ENCODE measurements around the gene TBR1. TPM values are rescaled to one million over a fixed set of nuclear protein-coding genes. Genes with fewer than 3 reads are reported as not detected.

TBR1 gene
- total and polyA plus RNA-seq, 8 donors, result under 0.01 TPM; not detected in 7

- Histone ChIP-seq H3K27me3 (peaks cover 4 to 74% (median 26%) of the 10 kb centered on the region in 4 donors), H3K9me3 (no peaks in the 10 kb centered on the region), H3K27ac (no peak overlapping the region), H3K4me1 (peaks cover 0 to 2% (median 0%) of the 10 kb centered on the region in 3 donors), H3K4me3 (no peak overlapping the region), H3K36me3 (no peaks in the 10 kb centered on the region)
- intact Hi-C loops (cut with DNase I), result no loop called here
- TF ChIP-seq CTCF (IDR thresholded peaks at IDR 0.05), result no peak
- FAIRE-seq (no peak), DNase-seq (no peak), ATAC-seq (no peak)
- WGBS, 2 donors, result 21 to 26% methylated on average over 4 of the region's 4 CpGs
Measured at GRCh38 chr2:161424891-161425727, 9.0 kb downstream of the TBR1 start.

DNA sequence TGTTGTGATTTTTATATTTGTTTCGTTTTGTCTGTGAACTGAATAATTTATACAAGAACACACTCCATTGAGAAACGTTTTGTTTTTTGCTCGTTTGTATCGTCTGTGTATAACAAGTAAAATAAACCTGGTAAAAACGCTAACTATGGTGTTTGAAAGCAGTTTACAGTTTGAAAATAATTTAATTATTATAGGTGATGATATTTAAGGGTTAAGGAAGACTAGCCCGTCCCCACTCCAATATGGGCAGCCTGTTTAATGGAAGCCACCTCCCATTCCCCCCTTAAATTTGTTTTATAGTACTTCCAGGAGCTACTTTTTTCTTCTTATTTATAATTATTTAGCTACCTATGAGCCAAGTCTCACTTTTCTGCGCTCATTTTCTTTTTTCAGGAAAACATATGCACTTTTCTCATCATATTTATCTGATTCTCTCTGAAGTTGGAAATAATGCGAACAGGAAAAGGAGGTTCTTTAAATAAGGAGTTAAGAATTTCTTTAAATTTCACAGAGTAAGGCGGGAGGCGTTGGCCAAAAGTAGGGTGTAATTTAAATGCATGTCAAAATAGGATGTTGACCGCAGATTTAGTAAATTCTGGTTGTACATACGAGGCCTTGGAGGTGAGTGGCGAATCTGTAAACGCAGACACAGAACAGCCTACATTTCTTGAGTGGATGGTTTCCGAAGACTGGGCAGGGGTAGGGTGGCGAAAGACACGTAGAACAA lies 9.8 kb downstream of the TBR1 start:
- DNase-seq (no peak), ATAC-seq (no peak), FAIRE-seq (no peak)
- intact Hi-C loops (cut with DNase I), result no loop called here
- Histone ChIP-seq H3K4me3 (no peak overlapping the region), H3K4me1 (peaks cover 0 to 2% (median 0%) of the 10 kb centered on the region in 3 donors), H3K27me3 (peaks cover 0 to 66% (median 24%) of the 10 kb centered on the region in 4 donors), H3K36me3 (no peaks in the 10 kb centered on the region), H3K9me3 (no peaks in the 10 kb centered on the region), H3K27ac (no peak overlapping the region)
- no peak for TF ChIP-seq CTCF (IDR thresholded peaks at IDR 0.05)
- WGBS, 2 donors, result 29 to 32% methylated on average over 17 of the region's 17 CpGs

GRCh38 chr2:161426455-161426921 lies 10.4 kb downstream of the TBR1 start:
- 17 to 18% methylated on average over 13 of the region's 13 CpGs for WGBS, 2 donors
- peak in 1 of 4 donors; percentile 10 for TF ChIP-seq CTCF (IDR thresholded peaks at IDR 0.05)
- no peak for ATAC-seq
- no peak overlapping the region for H3K4me3 ChIP-seq
- no peak for DNase-seq
- peaks cover 0 to 2% (median 0%) of the 10 kb centered on the region in 3 donors for H3K4me1 ChIP-seq
- peaks cover 0 to 67% (median 23%) of the 10 kb centered on the region in 4 donors for H3K27me3 ChIP-seq
- no peak for FAIRE-seq
- H3K9me3 ChIP-seq, result no peaks in the 10 kb centered on the region
- intact Hi-C loops (cut with DNase I), result no loop called here
- H3K27ac ChIP-seq, result no peak overlapping the region
- H3K36me3 ChIP-seq, result no peaks in the 10 kb centered on the region

DNA sequence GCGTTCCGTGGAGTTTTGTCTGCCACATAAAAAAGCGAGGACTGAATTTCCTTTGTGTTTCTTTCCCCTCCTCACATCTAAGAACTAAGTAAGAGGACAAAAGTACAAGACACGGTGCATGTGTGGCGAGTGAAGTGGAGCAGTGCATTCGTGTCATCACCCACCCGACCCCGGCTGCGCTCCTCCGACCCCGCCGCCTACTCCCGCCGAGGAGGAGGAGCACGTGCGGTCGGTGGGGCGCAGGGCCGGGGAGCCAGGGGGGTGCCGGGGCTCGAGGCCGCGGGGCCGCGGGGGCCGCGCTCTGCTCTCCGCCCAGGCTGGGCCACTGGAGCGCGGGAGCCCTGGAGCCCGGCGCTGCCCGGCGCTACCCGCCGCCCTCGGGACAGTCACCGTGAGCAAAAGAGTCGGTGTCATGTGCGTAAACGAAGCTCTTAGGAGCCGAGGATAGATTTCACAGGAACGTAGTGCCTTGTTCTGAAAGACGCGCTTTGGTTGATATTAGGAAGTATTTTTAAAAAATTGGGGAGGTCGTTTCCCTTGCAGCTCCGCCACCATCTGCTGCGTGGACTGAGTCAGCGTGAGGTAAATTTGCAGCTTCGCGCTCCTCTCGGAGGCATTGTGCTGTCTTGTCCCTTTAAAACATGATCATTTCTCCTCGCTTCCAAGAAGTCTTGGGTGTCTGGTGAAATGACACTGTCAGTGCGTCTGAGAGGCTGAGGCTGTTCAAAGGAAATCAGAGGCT lies 11.0 kb downstream of the TBR1 start:
- DNase-seq, result peak in 1 of 6 donors; percentile 55
- peak overlapping the region in 1 of 4 donors; percentile 28 for H3K4me3 ChIP-seq

More for the DNA sequence above, 11.0 kb downstream of the TBR1 start:
- H3K36me3 ChIP-seq, result no peaks in the 10 kb centered on the region
- intact Hi-C loops (cut with DNase I), result no loop called here
- no peak overlapping the region for H3K27ac ChIP-seq
- peaks cover 0 to 67% (median 23%) of the 10 kb centered on the region in 4 donors for H3K27me3 ChIP-seq
- 8 to 9% methylated on average over 54 of the region's 54 CpGs for WGBS, 2 donors
- peaks cover 0 to 2% (median 0%) of the 10 kb centered on the region in 3 donors for H3K4me1 ChIP-seq
- FAIRE-seq, result no peak
- H3K9me3 ChIP-seq, result no peaks in the 10 kb centered on the region
- no peak for TF ChIP-seq CTCF (IDR thresholded peaks at IDR 0.05)
- peak in 2 of 4 donors; percentile 19 to 42 for ATAC-seq

Measured in pancreas (tissue), 10 donors.